Progenitor cell of endocrine pancreas (in vitro differentiated cells): ENCODE results near the gene MTHFS. TPM values are rescaled to one million over a fixed set of nuclear protein-coding genes. Genes with fewer than 3 reads are reported as not detected.

ENCODE experiments used
- DNase-seq: peaks from one replicate; pipeline ENCODE4 v3.0.0; 2021; ENCODE audit warnings: low spot score; ENCODE audit not compliant: unreplicated experiment
- H3K27ac Mint-ChIP-seq: 2 replicates; pipeline ENCODE4 v1.8.0; 2021; ENCODE audit warnings: mild to moderate bottlenecking, moderate library complexity, mixed read lengths
- H3K27me3 Mint-ChIP-seq: 2 replicates; pipeline ENCODE4 v1.8.0; 2021; ENCODE audit warnings: mixed read lengths
- H3K36me3 Mint-ChIP-seq: 2 replicates; pipeline ENCODE4 v1.8.0; 2022; ENCODE audit warnings: mixed read lengths; ENCODE audit not compliant: insufficient read depth
- H3K4me1 Mint-ChIP-seq: 2 replicates; pipeline ENCODE4 v1.8.0; 2021; ENCODE audit warnings: low read depth, mixed read lengths
- H3K4me3 Mint-ChIP-seq: 2 replicates; pipeline ENCODE4 v1.8.0; 2021; ENCODE audit warnings: low read depth, mild to moderate bottlenecking, moderate library complexity, mixed read lengths
- H3K9me3 Mint-ChIP-seq: 2 replicates; pipeline ENCODE4 v1.8.0; 2021; ENCODE audit warnings: low read depth, mixed read lengths
- total RNA-seq: library from RNA; stranded (reverse); gene quantifications from 2 replicates; pipeline ENCODE4 v1.2.1, GENCODE V29; 2021
- TF ChIP-seq, protein P1 (sequence below): fragments of 200-600 bp; sonication (generic); IDR thresholded peaks from one replicate; pipeline ENCODE4 v1.5.0; 2021; ENCODE audit warnings: antibody characterized with exemption, mild to moderate bottlenecking; ENCODE audit not compliant: unreplicated experiment

MTHFS gene
- total RNA-seq, 1 donor from 2014 or later: 33.6 TPM

DNA sequence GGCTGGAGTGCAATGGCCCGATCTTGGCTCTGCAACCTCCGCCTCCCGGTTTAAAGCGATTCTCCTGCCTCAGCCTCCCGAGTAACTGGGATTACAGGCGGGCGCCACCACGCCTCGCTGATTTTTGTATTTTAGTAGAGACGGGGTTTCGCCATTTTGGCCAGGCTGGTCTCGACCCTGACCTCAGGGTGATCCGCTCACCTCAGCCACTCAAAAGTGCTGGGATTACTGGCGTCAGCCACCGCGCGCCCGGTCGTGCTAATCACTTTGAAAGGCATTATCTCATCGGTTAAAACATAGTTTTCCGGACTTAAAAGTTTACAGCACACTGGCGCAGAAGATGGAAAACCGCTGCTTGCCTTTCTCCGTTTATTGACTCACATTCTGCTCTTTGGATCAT lies 27.6 kb upstream of the MTHFS start:
- Mint-ChIP-seq H3K4me1 (peaks cover 7% of the 10 kb centered on the region), H3K36me3 (peaks cover 36% of the 10 kb centered on the region), H3K27ac (peak overlapping the region; percentile 49), H3K4me3 (peak overlapping the region; percentile 57), H3K9me3 (peaks cover 13% of the 10 kb centered on the region), H3K27me3 (peaks cover 4% of the 10 kb centered on the region)
- TF ChIP-seq, protein P1, sequence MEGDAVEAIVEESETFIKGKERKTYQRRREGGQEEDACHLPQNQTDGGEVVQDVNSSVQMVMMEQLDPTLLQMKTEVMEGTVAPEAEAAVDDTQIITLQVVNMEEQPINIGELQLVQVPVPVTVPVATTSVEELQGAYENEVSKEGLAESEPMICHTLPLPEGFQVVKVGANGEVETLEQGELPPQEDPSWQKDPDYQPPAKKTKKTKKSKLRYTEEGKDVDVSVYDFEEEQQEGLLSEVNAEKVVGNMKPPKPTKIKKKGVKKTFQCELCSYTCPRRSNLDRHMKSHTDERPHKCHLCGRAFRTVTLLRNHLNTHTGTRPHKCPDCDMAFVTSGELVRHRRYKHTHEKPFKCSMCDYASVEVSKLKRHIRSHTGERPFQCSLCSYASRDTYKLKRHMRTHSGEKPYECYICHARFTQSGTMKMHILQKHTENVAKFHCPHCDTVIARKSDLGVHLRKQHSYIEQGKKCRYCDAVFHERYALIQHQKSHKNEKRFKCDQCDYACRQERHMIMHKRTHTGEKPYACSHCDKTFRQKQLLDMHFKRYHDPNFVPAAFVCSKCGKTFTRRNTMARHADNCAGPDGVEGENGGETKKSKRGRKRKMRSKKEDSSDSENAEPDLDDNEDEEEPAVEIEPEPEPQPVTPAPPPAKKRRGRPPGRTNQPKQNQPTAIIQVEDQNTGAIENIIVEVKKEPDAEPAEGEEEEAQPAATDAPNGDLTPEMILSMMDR: no peak
- DNase-seq: no peak

DNA sequence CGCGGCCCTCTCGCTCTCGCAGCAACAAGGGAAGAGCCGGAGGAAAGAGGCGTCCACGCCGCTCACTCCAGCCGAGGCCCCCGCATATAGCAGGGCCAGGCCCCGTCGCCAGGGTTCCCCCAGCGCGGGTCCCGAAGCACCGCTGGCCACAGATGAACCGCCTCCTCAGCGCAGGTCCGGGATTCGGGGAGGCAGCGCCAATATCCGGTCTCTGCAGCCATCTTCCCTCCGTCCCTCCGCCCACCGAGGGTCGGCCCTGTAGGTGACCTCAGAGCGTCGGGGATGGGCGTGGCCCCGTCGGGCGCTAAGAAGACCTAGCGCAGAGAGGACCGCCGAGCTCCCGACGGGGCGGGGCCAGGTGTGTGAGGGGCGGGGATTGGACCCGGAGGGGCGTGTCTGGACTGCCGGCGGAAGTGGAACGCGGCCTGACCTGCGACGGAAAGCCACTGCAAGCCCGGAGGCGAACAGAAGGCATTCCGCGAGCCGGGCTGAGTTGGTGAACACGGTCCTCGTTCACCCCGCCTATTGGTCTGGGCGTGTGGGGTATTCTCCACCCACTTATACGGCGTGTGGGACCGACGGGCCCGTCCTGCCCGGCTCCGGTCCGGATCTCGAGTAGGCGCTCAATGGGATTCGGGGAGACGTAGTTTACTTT lies 26.8 kb upstream of the MTHFS start:
- TF ChIP-seq, protein P1: no peak
- peaks cover 42% of the 10 kb centered on the region for H3K36me3 Mint-ChIP-seq
- peaks cover 7% of the 10 kb centered on the region for H3K4me1 Mint-ChIP-seq
- peaks cover 18% of the 10 kb centered on the region for H3K9me3 Mint-ChIP-seq
- peak; percentile 99 for DNase-seq
- no peaks in the 10 kb centered on the region for H3K27me3 Mint-ChIP-seq
- H3K4me3 Mint-ChIP-seq: peak overlapping the region; percentile 95
- H3K27ac Mint-ChIP-seq: peak overlapping the region; percentile 98

DNA sequence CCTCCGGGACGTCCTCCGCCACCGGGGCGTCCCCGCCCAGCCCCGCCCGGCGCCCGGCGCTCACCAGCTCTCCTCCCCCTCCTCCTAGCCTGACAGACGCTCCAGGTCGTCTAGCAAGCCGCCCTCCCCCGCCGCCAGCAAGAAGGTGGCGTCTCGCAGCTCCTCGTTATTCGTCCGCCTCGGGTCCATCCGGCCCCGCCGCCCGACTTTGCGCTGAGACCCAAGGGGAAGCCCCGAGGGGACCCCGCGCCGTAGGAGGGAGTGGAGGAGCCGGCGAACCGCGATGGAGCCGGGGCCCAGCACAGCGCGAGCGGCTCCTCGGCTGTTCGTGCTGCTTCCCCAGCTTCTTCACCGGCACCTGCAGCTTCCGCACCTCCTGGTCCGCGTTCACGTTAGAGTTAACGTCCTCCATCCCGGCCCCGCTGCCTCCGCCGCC lies 26.3 kb upstream of the MTHFS start:
- peaks cover 18% of the 10 kb centered on the region for H3K9me3 Mint-ChIP-seq
- H3K36me3 Mint-ChIP-seq: peaks cover 44% of the 10 kb centered on the region
- H3K27ac Mint-ChIP-seq: peak overlapping the region; percentile 98
- TF ChIP-seq, protein P1: no peak
- peak overlapping the region; percentile 95 for H3K4me3 Mint-ChIP-seq
- DNase-seq: peak; percentile 30
- peaks cover 7% of the 10 kb centered on the region for H3K4me1 Mint-ChIP-seq
- H3K27me3 Mint-ChIP-seq: no peaks in the 10 kb centered on the region

DNA sequence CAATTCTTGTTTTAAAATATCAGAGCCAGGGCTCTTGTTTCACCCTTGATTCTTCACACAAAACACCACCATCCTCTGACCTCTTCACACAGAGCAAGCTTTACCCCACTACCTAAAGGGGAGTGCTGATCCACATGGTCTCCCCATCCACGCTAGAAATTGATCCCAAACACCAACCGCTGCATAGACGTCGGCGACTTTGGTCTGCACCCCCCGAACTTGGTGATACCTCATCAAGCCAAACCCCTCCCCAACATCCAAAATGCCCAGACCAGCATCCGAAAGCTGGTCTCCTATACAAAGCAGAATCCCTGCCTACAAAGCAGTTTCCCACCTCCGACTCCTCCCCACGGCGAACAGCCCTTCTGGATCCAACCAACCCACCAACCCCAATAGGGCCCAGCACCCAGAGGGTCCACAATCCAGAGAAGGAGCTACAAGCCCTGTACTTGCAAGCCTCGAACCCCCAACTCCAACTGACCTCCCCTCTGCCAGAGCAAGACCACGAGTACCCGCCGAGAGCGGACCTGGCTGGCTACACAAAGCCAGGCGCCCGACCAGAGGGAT lies 25.8 kb upstream of the MTHFS start:
- H3K27me3 Mint-ChIP-seq: no peaks in the 10 kb centered on the region
- H3K4me3 Mint-ChIP-seq: peak overlapping the region; percentile 95
- TF ChIP-seq, protein P1: no peak
- peaks cover 49% of the 10 kb centered on the region for H3K36me3 Mint-ChIP-seq
- no peak for DNase-seq
- H3K4me1 Mint-ChIP-seq: peaks cover 7% of the 10 kb centered on the region
- peaks cover 22% of the 10 kb centered on the region for H3K9me3 Mint-ChIP-seq
- H3K27ac Mint-ChIP-seq: peak overlapping the region; percentile 98

DNA sequence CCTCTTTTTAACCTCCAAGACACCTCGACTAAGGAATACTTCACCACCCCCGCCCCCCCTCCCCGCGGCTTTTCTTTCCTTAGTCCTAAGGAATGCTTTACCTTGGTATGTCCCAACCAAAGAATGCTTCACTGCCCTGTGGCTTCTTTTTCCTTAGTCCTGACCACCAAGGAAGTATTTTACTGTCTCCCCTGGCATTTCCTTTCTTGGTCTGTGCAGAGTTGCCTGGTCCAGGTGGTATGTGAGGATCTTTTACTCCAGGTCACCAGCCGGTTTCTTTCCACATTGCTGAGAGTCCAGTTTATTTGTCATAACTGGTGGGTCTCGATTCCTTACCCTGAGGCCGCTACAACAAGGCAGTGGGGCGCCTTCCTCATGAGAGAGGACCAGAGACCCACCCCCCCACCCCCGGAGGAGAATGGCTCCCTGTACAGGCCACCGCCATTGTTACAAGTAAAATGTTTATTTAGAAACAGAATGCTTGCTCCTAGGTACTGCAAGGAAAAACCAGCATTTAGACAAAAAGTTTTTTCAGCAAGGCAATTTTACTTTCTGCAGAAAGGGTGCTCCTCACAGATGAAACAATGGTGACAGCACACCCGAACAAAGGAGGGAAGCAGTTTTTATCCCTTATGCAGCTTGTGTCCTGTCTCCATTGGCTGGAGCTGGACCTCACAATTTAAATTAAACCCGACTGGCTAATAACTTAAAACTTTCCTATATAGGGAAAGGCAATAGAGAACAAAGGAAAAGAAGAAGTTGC lies 23.1 kb upstream of the MTHFS start:
- TF ChIP-seq, protein P1: no peak
- no peak overlapping the region for H3K27ac Mint-ChIP-seq
- H3K9me3 Mint-ChIP-seq: peaks cover 44% of the 10 kb centered on the region
- H3K4me3 Mint-ChIP-seq: no peak overlapping the region
- H3K36me3 Mint-ChIP-seq: peaks cover 68% of the 10 kb centered on the region
- H3K27me3 Mint-ChIP-seq: no peaks in the 10 kb centered on the region
- peaks cover 7% of the 10 kb centered on the region for H3K4me1 Mint-ChIP-seq
- DNase-seq: no peak
